ENCODE data around the gene HIVEP3.

The HIVEP3 gene

GRCh38 chr1:41662765-41663437, 255.8 kb downstream of the HIVEP3 start:
- DNase-seq (ENCODE audit: low read depth, low spot score) = no peak
- H3K27ac ChIP-seq = no peak overlapping the region

- no peak overlapping the region for H3K27ac ChIP-seq
- no peak for DNase-seq (ENCODE audit: low read depth, low spot score)
Measured at GRCh38 chr1:41662061-41662764, 256.5 kb downstream of the HIVEP3 start.

- H3K27ac ChIP-seq = no peak overlapping the region
- DNase-seq (ENCODE audit: low read depth, low spot score) = no peak
Measured at GRCh38 chr1:41661428-41662060, 257.2 kb downstream of the HIVEP3 start.

GRCh38 chr1:41660570-41661427, 257.9 kb downstream of the HIVEP3 start:
- H3K27ac ChIP-seq = no peak overlapping the region
- no peak for DNase-seq (ENCODE audit: low read depth, low spot score)

GRCh38 chr1:41659903-41660302, 258.8 kb downstream of the HIVEP3 start:
- no peak for DNase-seq (ENCODE audit: low read depth, low spot score)
- no peak overlapping the region for H3K27ac ChIP-seq

- DNase-seq (ENCODE audit: low read depth, low spot score) = no peak
- no peak overlapping the region for H3K27ac ChIP-seq
Measured at GRCh38 chr1:41659159-41659495, 259.6 kb downstream of the HIVEP3 start.

- no peak for DNase-seq (ENCODE audit: low read depth, low spot score)
- H3K27ac ChIP-seq = no peak overlapping the region
Measured at GRCh38 chr1:41658431-41659158, 260.1 kb downstream of the HIVEP3 start.

- DNase-seq (ENCODE audit: low read depth, low spot score) = no peak
- no peak overlapping the region for H3K27ac ChIP-seq
Measured at GRCh38 chr1:41657679-41658295, 260.9 kb downstream of the HIVEP3 start.

GRCh38 chr1:41656825-41657500, 261.8 kb downstream of the HIVEP3 start:
- DNase-seq (ENCODE audit: low read depth, low spot score) = no peak
- no peak overlapping the region for H3K27ac ChIP-seq

GRCh38 chr1:41656068-41656467, 262.7 kb downstream of the HIVEP3 start:
- H3K27ac ChIP-seq = no peak overlapping the region
- DNase-seq (ENCODE audit: low read depth, low spot score) = no peak

- no peak for DNase-seq (ENCODE audit: low read depth, low spot score)
- no peak overlapping the region for H3K27ac ChIP-seq
Measured at GRCh38 chr1:41655632-41656031, 263.1 kb downstream of the HIVEP3 start.

- H3K27ac ChIP-seq = no peak overlapping the region
- no peak for DNase-seq (ENCODE audit: low read depth, low spot score)
Measured at GRCh38 chr1:41653574-41653973, 265.1 kb downstream of the HIVEP3 start.

- no peak overlapping the region for H3K27ac ChIP-seq
Measured at GRCh38 chr1:41652384-41653265, 266.1 kb downstream of the HIVEP3 start.

GRCh38 chr1:41650028-41650880, 268.5 kb downstream of the HIVEP3 start:
- no peak for DNase-seq (ENCODE audit: low read depth, low spot score)
- no peak overlapping the region for H3K27ac ChIP-seq

More at GRCh38 chr1:41652384-41653265, 266.1 kb downstream of the HIVEP3 start:
- no peak for DNase-seq (ENCODE audit: low read depth, low spot score)

GRCh38 chr1:41649396-41650027, 269.2 kb downstream of the HIVEP3 start:
- H3K27ac ChIP-seq = no peak overlapping the region
- no peak for DNase-seq (ENCODE audit: low read depth, low spot score)

- DNase-seq (ENCODE audit: low read depth, low spot score) = no peak
Measured at GRCh38 chr1:41648844-41649243, 269.9 kb downstream of the HIVEP3 start.

GRCh38 chr1:41648230-41648629, 270.5 kb downstream of the HIVEP3 start:
- H3K27ac ChIP-seq = no peak overlapping the region
- no peak for DNase-seq (ENCODE audit: low read depth, low spot score)

More at GRCh38 chr1:41648844-41649243, 269.9 kb downstream of the HIVEP3 start:
- H3K27ac ChIP-seq = no peak overlapping the region

All from epithelial cell of prostate (primary cell).